LNCaP clone FGC (cell line): ENCODE measurements around the gene CCT3.

Experiments
- DNase-seq: peaks from one replicate; pipeline ENCODE4 v3.0.0-alpha.2; 2011; ENCODE audit warnings: low read depth
- H3K4me3 ChIP-seq: 2 replicates; pipeline ENCODE4 v1.5.1; 2011; ENCODE audit warnings: mild to moderate bottlenecking, low read depth, low read length, control low read depth
- CTCF ChIP-seq: IDR thresholded peaks from 2 replicates; pipeline ENCODE4 v1.5.1; 2012; ENCODE audit warnings: mild to moderate bottlenecking; ENCODE audit not compliant: control insufficient read depth, insufficient read depth; ENCODE audit errors: extremely low read depth

CCT3 gene

GRCh38 chr1:156263288-156263655, 74.8 kb downstream of the CCT3 start:
- no peak for DNase-seq
- no peak overlapping the region for H3K4me3 ChIP-seq
- TF ChIP-seq CTCF, result no peak

- H3K4me3 ChIP-seq, result no peak overlapping the region
- TF ChIP-seq CTCF, result no peak
- no peak for DNase-seq
Observed at GRCh38 chr1:156262461-156263287, 75.4 kb downstream of the CCT3 start.

GRCh38 chr1:156260896-156261295, 77.2 kb downstream of the CCT3 start:
- no peak for DNase-seq
- no peak overlapping the region for H3K4me3 ChIP-seq
- no peak for TF ChIP-seq CTCF

GRCh38 chr1:156259805-156260204, 78.3 kb downstream of the CCT3 start:
- no peak for TF ChIP-seq CTCF
- H3K4me3 ChIP-seq, result no peak overlapping the region
- no peak for DNase-seq
